A549 (cell line): ENCODE measurements around the gene ATXN7. TPM values are rescaled to one million over a fixed set of nuclear protein-coding genes. Genes with fewer than 3 reads are reported as not detected.

Source experiments
- ATAC-seq, 2 experiments: fragments of 200-7000 bp in 1 of 2; fragments of >200 bp in 1 of 2; cut with Nextera tagmentation in 1 of 2; cut with Tn5 transposase in 1 of 2; 3 replicates each; pipeline versions ENCODE4 v1.8.0 to v1.9.1; 2018 to 2020; ENCODE audit warnings: mild to moderate bottlenecking in 1 of 2, moderate library complexity in 1 of 2
- CTCF ChIA-PET: fragments of 300-600 bp; sonication (Branson Sonifier 250); formaldehyde crosslinking; extraction: SDS; loops from one replicate; lab custom pipeline; 2021; ENCODE audit warnings: antibody characterized with exemption, inconsistent platforms; lab: Yijun Ruan, JAX
- POLR2A ChIA-PET: fragments of 350-600 bp; formaldehyde crosslinking; extraction: SDS; loops from one replicate; lab custom pipeline; 2021; ENCODE audit warnings: antibody characterized with exemption, inconsistent platforms; lab: Yijun Ruan, JAX
- DNase-seq, 2 experiments: peaks; one replicate each; pipeline versions ENCODE4 v3.0.0 to v3.0.0-alpha.2; 2011 to 2016; ENCODE audit warnings: low read depth in 1 of 2, low spot score in 1 of 2
- FAIRE-seq: peaks from 2 replicates; lab custom pipeline; 2011; peaks lifted over from hg19 to GRCh38; lab: Jason Lieb, UNC
- H3K27ac ChIP-seq, 2 experiments: fragments of >200 bp; sonication (Bioruptor Twin); formaldehyde crosslinking; 3 replicates each; pipeline ENCODE4 v1.5.1; 2016 to 2017
- H3K4me1 ChIP-seq: fragments of >200 bp; sonication (Bioruptor Twin); formaldehyde crosslinking; 3 replicates; pipeline ENCODE4 v1.6.1; 2016
- H3K4me2 ChIP-seq: fragments of >200 bp; sonication (Bioruptor Twin); formaldehyde crosslinking; 3 replicates; pipeline ENCODE4 v1.6.1; 2016
- H3K4me3 ChIP-seq: fragments of >200 bp; sonication (Bioruptor Twin); formaldehyde crosslinking; 3 replicates; pipeline ENCODE4 v1.5.1; 2016
- H3K9me3 ChIP-seq: fragments of >200 bp; sonication (Bioruptor Twin); formaldehyde crosslinking; 3 replicates; pipeline ENCODE4 v1.6.1; 2016
- BCL3 ChIP-seq: fragments of >200 bp; sonication (Bioruptor Twin); formaldehyde crosslinking; IDR thresholded peaks from 3 replicates; pipeline ENCODE4 v1.6.1; 2016
- CBX2 ChIP-seq: fragments of 200-600 bp; sonication (generic); IDR thresholded peaks from 2 replicates; pipeline ENCODE4 v1.6.1; 2016; ENCODE audit warnings: low read depth, mild to moderate bottlenecking, borderline replicate concordance
- CEBPB ChIP-seq, 2 experiments: fragments of >200 bp in 1 of 2; sonication (Bioruptor Twin) in 1 of 2; formaldehyde crosslinking in 1 of 2; IDR thresholded peaks; 2 replicates each; pipeline ENCODE4 v1.6.1; 2012 to 2016
- CHD4 ChIP-seq: fragments of 200-600 bp; sonication (generic); IDR thresholded peaks from 2 replicates; pipeline ENCODE4 v1.6.1; 2016; ENCODE audit warnings: antibody characterized with exemption, mild to moderate bottlenecking, borderline replicate concordance
- EHMT2 ChIP-seq: fragments of 200-600 bp; sonication (generic); IDR thresholded peaks from 2 replicates; pipeline ENCODE4 v1.6.1; 2016; ENCODE audit warnings: antibody characterized with exemption, low read depth, mild to moderate bottlenecking, moderate library complexity
- EP300 ChIP-seq, 2 experiments: fragments of >200 bp; sonication (Bioruptor Twin); formaldehyde crosslinking; IDR thresholded peaks; 2 replicates in 1 of 2; 3 replicates in 1 of 2; pipeline ENCODE4 v1.6.1; 2016 to 2017
- ESRRA ChIP-seq: fragments of 150-350 bp; IDR thresholded peaks from 2 replicates; pipeline ENCODE4 v1.6.1; 2014; ENCODE audit warnings: mild to moderate bottlenecking, low read length, borderline replicate concordance
- HOXA7 ChIP-seq: fragments of 250-450 bp; sonication (Bioruptor Pico); IDR thresholded peaks from 2 replicates; pipeline ENCODE4 v1.5.0; 2020; ENCODE audit warnings: mild to moderate bottlenecking, moderate library complexity
- HOXB13 ChIP-seq: fragments of 250-450 bp; sonication (Bioruptor Pico); IDR thresholded peaks from 2 replicates; pipeline ENCODE4 v1.5.0; 2020; ENCODE audit warnings: low read depth, mild to moderate bottlenecking, moderate library complexity
- JUN ChIP-seq, 2 experiments: fragments of >200 bp; sonication (Bioruptor Twin); formaldehyde crosslinking; IDR thresholded peaks; 2 replicates in 1 of 2; 3 replicates in 1 of 2; pipeline ENCODE4 v1.6.1; 2016 to 2017
- JUNB ChIP-seq: fragments of >200 bp; sonication (Bioruptor Twin); formaldehyde crosslinking; IDR thresholded peaks from 2 replicates; pipeline ENCODE4 v1.6.1; 2016
- KDM1A ChIP-seq: fragments of 200-600 bp; sonication (generic); IDR thresholded peaks from 2 replicates; pipeline ENCODE4 v1.6.1; 2016; ENCODE audit warnings: low read depth, mild to moderate bottlenecking
- MAX ChIP-seq: IDR thresholded peaks from 2 replicates; pipeline ENCODE4 v1.6.1; 2012
- NFE2L2 ChIP-seq: fragments of 150-350 bp; conservative IDR thresholded peaks from 2 replicates; pipeline ENCODE4 v1.6.1; 2014; ENCODE audit warnings: low read length
- NPAS2 ChIP-seq: fragments of 250-450 bp; sonication (Bioruptor Pico); IDR thresholded peaks from 2 replicates; pipeline ENCODE4 v1.8.0; 2022; ENCODE audit warnings: mild to moderate bottlenecking, moderate library complexity, borderline replicate concordance
- POLR2A ChIP-seq: IDR thresholded peaks from 2 replicates; pipeline ENCODE4 v1.6.1; 2012; ENCODE audit warnings: mild to moderate bottlenecking, low read length
- RCOR1 ChIP-seq: fragments of 150-350 bp; IDR thresholded peaks from 2 replicates; pipeline ENCODE4 v1.6.1; 2014; ENCODE audit warnings: antibody characterized with exemption, low read length, low read depth
- REST ChIP-seq: fragments of 200-600 bp; sonication (generic); IDR thresholded peaks from 2 replicates; pipeline ENCODE4 v1.6.1; 2016; ENCODE audit warnings: antibody characterized with exemption, mild to moderate bottlenecking, moderate library complexity
- SMC3 ChIP-seq: fragments of >200 bp; sonication (Bioruptor Twin); formaldehyde crosslinking; IDR thresholded peaks from 3 replicates; pipeline ENCODE4 v1.6.1; 2018; ENCODE audit warnings: inconsistent platforms
- TFCP2L1 ChIP-seq: fragments of 250-450 bp; sonication (Bioruptor Pico); IDR thresholded peaks from 2 replicates; pipeline ENCODE4 v1.5.0; 2021; ENCODE audit warnings: mild to moderate bottlenecking
- TP53 ChIP-seq: fragments of 250-450 bp; sonication (Bioruptor Pico); IDR thresholded peaks from 2 replicates; pipeline ENCODE4 v1.5.0; 2021; ENCODE audit warnings: mild to moderate bottlenecking, moderate library complexity
- ZFP36 ChIP-seq: fragments of 450-650 bp; IDR thresholded peaks from 2 replicates; pipeline ENCODE4 v1.6.1; 2014; ENCODE audit warnings: borderline replicate concordance; ENCODE audit not compliant: partially characterized antibody
- ZNF302 ChIP-seq: fragments of 250-450 bp; sonication (Bioruptor Pico); IDR thresholded peaks from 2 replicates; pipeline ENCODE4 v1.9.0; 2021; ENCODE audit warnings: inconsistent platforms, mild to moderate bottlenecking, moderate library complexity
- ZSCAN20 ChIP-seq: fragments of 250-450 bp; sonication (Bioruptor Pico); IDR thresholded peaks from 2 replicates; pipeline ENCODE4 v1.8.0; 2022; ENCODE audit warnings: mild to moderate bottlenecking, moderate library complexity
- WGBS: methylation state at CpG from one replicate; pipeline ENCODE4 v1.1.6; 2017; ENCODE audit errors: missing lambda C conversion rate; 5-methylcytosine and 5-hydroxymethylcytosine counted together
- polyA plus RNA-seq, 4 experiments: library from polyadenylated mRNA; depleted of rRNA in 3 of 4; stranded (reverse); fragments of >200 nt; fragmentation: RNase III in 1 of 4; extraction: RNeasy Plus Mini Kit Qiagen cat#74134 plus additional on column Dnase treatment in 1 of 4; gene quantifications; 2 replicates in 3 of 4; 3 replicates in 1 of 4; pipeline ENCODE4 v1.2.3, GENCODE V29; 2011 to 2017
- TF ChIP-seq, protein P1 (sequence below): fragments of 250-450 bp; sonication (Bioruptor Pico); IDR thresholded peaks from 2 replicates; pipeline ENCODE4 v1.5.0; 2021; ENCODE audit warnings: mild to moderate bottlenecking, moderate library complexity, borderline replicate concordance
- TF ChIP-seq, protein P2 (sequence below): fragments of 450-650 bp; IDR thresholded peaks from 2 replicates; pipeline ENCODE4 v1.6.1; 2014; ENCODE audit warnings: antibody characterized with exemption
- TF ChIP-seq, protein P3 (sequence below): IDR thresholded peaks from 2 replicates; pipeline ENCODE4 v1.6.1; 2012

The ATXN7 gene
- polyA plus RNA-seq, 2 of the 4 experiments (the other 2 are of a cell fraction), result 5.4 to 7.3 TPM

GRCh38 chr3:63973406-63973805 lies 109.7 kb downstream of the ATXN7 start:
- POLR2A ChIA-PET, result no interaction called here
- no peak for FAIRE-seq

DNA sequence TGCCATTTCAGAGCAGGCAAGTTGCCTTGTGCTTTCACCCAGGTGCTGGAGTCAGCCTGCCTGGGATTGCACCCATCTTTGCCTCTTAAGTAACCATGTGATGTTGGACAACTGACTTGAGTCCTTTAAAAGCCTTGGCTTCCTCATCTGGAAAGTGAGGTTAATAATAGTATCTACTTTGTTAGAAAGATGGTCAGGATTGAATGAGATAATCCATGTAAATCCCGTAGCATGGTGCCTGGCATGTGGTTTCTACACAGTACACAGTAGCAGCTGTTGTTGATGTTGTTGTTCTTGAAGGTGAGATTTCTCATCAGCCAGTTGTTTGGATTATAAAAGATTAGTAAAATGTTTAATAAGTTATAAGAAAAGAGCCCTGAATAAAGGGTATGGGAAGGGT lies 110.8 kb downstream of the ATXN7 start:
- ChIA-PET POLR2A (no interaction called here), CTCF (interaction anchor here (0.6 to 4.4 kb wide), 4 partner anchors 11 to 19 kb away, joined by 3 to 18 read pairs (median 4); no protein-coding TSS in a partner anchor)
- FAIRE-seq (no peak), DNase-seq (no peak), ATAC-seq (no peak)
- no peak overlapping the region for H3K4me3 ChIP-seq
- 93% methylated on average over 1 of the region's 1 CpG for WGBS
- H3K9me3 ChIP-seq, result no peaks in the 10 kb centered on the region
- H3K4me2 ChIP-seq, result no peak overlapping the region
- no peak overlapping the region for H3K27ac ChIP-seq
- peaks cover 25% of the 10 kb centered on the region; the same call in 2 of the 3 replicates for H3K4me1 ChIP-seq
- no peak for TF ChIP-seq NFE2L2
- no peak for TF ChIP-seq JUN (IDR thresholded peaks at IDR 0.05)
- TF ChIP-seq ZSCAN20 (CRISPR knock-in tag), result no peak
- no peak for TF ChIP-seq RCOR1
- TF ChIP-seq ESRRA, result no peak
- no peak for TF ChIP-seq CEBPB (IDR thresholded peaks at IDR 0.05)
- no peak for TF ChIP-seq REST
- no peak for TF ChIP-seq ZNF302 (CRISPR knock-in tag)
- no peak for TF ChIP-seq CBX2
- TF ChIP-seq MAX, result no peak
- no peak for TF ChIP-seq EP300 (IDR thresholded peaks at IDR 0.05)
- TF ChIP-seq TFCP2L1 (CRISPR knock-in tag), result no peak
- no peak for TF ChIP-seq SMC3
- TF ChIP-seq BCL3, result no peak
- TF ChIP-seq, protein P1, sequence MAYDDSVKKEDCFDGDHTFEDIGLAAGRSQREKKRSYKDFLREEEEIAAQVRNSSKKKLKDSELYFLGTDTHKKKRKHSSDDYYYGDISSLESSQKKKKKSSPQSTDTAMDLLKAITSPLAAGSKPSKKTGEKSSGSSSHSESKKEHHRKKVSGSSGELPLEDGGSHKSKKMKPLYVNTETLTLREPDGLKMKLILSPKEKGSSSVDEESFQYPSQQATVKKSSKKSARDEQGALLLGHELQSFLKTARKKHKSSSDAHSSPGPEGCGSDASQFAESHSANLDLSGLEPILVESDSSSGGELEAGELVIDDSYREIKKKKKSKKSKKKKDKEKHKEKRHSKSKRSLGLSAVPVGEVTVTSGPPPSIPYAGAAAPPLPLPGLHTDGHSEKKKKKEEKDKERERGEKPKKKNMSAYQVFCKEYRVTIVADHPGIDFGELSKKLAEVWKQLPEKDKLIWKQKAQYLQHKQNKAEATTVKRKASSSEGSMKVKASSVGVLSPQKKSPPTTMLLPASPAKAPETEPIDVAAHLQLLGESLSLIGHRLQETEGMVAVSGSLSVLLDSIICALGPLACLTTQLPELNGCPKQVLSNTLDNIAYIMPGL, result no peak
- TF ChIP-seq JUNB, result no peak

More at GRCh38 chr3:63973406-63973805, 109.7 kb downstream of the ATXN7 start:
- Histone ChIP-seq H3K4me2 (no peak overlapping the region), H3K27ac (no peak overlapping the region), H3K9me3 (no peaks in the 10 kb centered on the region), H3K4me3 (no peak overlapping the region), H3K4me1 (peaks cover 34% of the 10 kb centered on the region)
- ATAC-seq (no peak), DNase-seq (no peak)
- TF ChIP-seq POLR2A (no peak), ZSCAN20 (CRISPR knock-in tag) (no peak), CBX2 (no peak), ZFP36 (no peak), HOXA7 (CRISPR knock-in tag) (no peak), KDM1A (no peak), EHMT2 (no peak), BCL3 (no peak), TFCP2L1 (CRISPR knock-in tag) (no peak), MAX (no peak), CHD4 (no peak), NPAS2 (CRISPR knock-in tag) (no peak), HOXB13 (CRISPR knock-in tag) (no peak), TP53 (no peak)
- TF ChIP-seq, protein P2, sequence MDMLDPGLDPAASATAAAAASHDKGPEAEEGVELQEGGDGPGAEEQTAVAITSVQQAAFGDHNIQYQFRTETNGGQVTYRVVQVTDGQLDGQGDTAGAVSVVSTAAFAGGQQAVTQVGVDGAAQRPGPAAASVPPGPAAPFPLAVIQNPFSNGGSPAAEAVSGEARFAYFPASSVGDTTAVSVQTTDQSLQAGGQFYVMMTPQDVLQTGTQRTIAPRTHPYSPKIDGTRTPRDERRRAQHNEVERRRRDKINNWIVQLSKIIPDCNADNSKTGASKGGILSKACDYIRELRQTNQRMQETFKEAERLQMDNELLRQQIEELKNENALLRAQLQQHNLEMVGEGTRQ, result no peak
- TF ChIP-seq, protein P3, sequence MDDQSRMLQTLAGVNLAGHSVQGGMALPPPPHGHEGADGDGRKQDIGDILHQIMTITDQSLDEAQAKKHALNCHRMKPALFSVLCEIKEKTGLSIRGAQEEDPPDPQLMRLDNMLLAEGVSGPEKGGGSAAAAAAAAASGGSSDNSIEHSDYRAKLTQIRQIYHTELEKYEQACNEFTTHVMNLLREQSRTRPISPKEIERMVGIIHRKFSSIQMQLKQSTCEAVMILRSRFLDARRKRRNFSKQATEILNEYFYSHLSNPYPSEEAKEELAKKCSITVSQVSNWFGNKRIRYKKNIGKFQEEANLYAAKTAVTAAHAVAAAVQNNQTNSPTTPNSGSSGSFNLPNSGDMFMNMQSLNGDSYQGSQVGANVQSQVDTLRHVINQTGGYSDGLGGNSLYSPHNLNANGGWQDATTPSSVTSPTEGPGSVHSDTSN, result no peak
- WGBS, result 93% methylated on average over 8 of the region's 8 CpGs
- CTCF ChIA-PET, result interaction anchor here (1.5 to 4.4 kb wide), 2 partner anchors 12 to 20 kb away, joined by 5 to 18 read pairs; no protein-coding TSS in a partner anchor
